Measurements from ENCODE around the gene ASTL. TPM values are rescaled to one million over a fixed set of nuclear protein-coding genes. Genes with fewer than 3 reads are reported as not detected.

Gene ASTL
- polyA plus RNA-seq, 1 experiment: not detected

DNA sequence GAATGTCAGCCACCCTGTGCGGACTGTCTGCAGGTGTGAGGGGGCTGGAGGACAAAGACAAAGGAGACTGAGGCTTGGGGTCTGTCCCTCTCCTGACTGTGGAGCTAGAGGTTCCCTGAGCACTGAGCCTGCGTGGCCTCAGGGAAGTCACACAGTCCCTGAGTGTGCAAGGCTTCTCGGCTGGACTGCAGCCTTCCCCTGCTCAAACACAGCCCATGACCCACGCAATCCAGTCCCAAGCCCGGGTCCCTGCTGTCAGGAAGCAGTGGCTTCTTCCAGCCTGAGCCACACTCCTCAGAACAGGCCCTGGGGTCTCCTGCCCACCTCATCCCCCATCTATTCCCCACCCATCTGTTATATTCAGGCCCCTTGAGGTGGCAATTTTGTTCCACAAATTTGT lies 2.7 kb downstream of the ASTL start:
- CTCF ChIA-PET: interaction anchor here (5.3 kb wide), 1 partner anchor 38 kb away, joined by 54 read pairs; no protein-coding TSS in a partner anchor
- POLR2A ChIA-PET: no interaction called here

DNA sequence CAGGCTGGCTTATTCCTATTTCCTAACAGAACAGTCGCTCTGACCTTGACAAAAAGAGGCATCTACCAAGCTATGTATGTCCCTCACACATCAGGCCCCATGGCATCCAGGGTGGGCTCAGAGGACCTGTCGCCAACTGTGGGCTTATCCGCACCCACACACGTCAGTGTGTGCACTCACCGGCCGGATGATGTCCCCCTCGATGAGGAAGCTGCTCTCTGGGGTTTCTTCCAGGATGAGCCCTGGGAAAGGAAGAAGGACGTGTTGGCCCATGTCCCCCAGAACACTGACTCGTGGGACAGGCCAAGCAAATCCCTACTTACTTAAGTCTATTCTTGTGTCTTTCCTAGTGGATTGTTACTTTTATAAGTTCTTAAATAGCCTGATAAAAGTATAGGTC lies 3.1 kb downstream of the ASTL start:
- peaks cover 34% of the 10 kb centered on the region for H3K27me3 ChIP-seq (ENCODE audit: control insufficient read depth, insufficient read depth, low read length)
- ChIA-PET CTCF (no interaction called here), POLR2A (no interaction called here)
- H3K4me3 ChIP-seq (ENCODE audit: low read depth, low read length): no peak overlapping the region
- H3K27ac ChIP-seq (ENCODE audit: low read depth, low read length): no peak overlapping the region
- TF ChIP-seq, protein P1, sequence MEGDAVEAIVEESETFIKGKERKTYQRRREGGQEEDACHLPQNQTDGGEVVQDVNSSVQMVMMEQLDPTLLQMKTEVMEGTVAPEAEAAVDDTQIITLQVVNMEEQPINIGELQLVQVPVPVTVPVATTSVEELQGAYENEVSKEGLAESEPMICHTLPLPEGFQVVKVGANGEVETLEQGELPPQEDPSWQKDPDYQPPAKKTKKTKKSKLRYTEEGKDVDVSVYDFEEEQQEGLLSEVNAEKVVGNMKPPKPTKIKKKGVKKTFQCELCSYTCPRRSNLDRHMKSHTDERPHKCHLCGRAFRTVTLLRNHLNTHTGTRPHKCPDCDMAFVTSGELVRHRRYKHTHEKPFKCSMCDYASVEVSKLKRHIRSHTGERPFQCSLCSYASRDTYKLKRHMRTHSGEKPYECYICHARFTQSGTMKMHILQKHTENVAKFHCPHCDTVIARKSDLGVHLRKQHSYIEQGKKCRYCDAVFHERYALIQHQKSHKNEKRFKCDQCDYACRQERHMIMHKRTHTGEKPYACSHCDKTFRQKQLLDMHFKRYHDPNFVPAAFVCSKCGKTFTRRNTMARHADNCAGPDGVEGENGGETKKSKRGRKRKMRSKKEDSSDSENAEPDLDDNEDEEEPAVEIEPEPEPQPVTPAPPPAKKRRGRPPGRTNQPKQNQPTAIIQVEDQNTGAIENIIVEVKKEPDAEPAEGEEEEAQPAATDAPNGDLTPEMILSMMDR (IDR thresholded peaks at IDR 0.05; ENCODE audit: low read depth, low read length): no peak
- DNase-seq (ENCODE audit: low read depth, low spot score): no peak
- no peaks in the 10 kb centered on the region; the same call in 1 of the 2 replicates for H3K9me3 ChIP-seq (ENCODE audit: control insufficient read depth, insufficient read depth, low read length)

More for the DNA sequence above, 2.7 kb downstream of the ASTL start:
- Histone ChIP-seq H3K9me3 (ENCODE audit: control insufficient read depth, insufficient read depth, low read length) (no peaks in the 10 kb centered on the region; the same call in 1 of the 2 replicates), H3K4me3 (ENCODE audit: low read depth, low read length) (no peak overlapping the region), H3K27me3 (ENCODE audit: control insufficient read depth, insufficient read depth, low read length) (peaks cover 29% of the 10 kb centered on the region), H3K27ac (ENCODE audit: low read depth, low read length) (no peak overlapping the region)
- no peak for DNase-seq (ENCODE audit: low read depth, low spot score)
- TF ChIP-seq, protein P1 (IDR thresholded peaks at IDR 0.05; ENCODE audit: low read depth, low read length): no peak

DNA sequence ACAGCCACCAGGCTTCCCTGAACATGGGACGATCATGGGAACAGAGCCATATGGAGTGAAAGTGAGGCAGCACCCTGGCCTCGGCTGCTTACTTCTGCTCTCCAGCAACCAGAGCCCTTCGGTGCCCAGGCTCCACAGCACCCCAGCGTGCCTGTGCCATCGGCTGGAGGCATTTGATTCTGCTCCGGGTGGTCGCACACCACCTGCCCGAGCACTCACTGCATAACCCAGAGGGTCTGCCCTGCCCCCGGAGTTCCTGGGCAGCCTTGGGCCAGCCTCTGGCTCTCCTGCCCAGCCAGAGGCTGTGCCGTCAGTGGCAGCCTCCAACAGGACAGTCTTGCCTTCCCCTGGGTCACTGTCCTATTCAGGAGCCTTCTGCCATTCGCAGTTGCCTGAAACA lies 3.9 kb downstream of the ASTL start:
- TF ChIP-seq, protein P1 (IDR thresholded peaks at IDR 0.05; ENCODE audit: low read depth, low read length): no peak
- Histone ChIP-seq H3K27me3 (ENCODE audit: control insufficient read depth, insufficient read depth, low read length) (peaks cover 37% of the 10 kb centered on the region), H3K9me3 (ENCODE audit: control insufficient read depth, insufficient read depth, low read length) (no peaks in the 10 kb centered on the region; the same call in 1 of the 2 replicates), H3K4me3 (ENCODE audit: low read depth, low read length) (no peak overlapping the region), H3K27ac (ENCODE audit: low read depth, low read length) (no peak overlapping the region)
- DNase-seq (ENCODE audit: low read depth, low spot score): no peak
- CTCF ChIA-PET: no interaction called here
- POLR2A ChIA-PET: no interaction called here

DNA sequence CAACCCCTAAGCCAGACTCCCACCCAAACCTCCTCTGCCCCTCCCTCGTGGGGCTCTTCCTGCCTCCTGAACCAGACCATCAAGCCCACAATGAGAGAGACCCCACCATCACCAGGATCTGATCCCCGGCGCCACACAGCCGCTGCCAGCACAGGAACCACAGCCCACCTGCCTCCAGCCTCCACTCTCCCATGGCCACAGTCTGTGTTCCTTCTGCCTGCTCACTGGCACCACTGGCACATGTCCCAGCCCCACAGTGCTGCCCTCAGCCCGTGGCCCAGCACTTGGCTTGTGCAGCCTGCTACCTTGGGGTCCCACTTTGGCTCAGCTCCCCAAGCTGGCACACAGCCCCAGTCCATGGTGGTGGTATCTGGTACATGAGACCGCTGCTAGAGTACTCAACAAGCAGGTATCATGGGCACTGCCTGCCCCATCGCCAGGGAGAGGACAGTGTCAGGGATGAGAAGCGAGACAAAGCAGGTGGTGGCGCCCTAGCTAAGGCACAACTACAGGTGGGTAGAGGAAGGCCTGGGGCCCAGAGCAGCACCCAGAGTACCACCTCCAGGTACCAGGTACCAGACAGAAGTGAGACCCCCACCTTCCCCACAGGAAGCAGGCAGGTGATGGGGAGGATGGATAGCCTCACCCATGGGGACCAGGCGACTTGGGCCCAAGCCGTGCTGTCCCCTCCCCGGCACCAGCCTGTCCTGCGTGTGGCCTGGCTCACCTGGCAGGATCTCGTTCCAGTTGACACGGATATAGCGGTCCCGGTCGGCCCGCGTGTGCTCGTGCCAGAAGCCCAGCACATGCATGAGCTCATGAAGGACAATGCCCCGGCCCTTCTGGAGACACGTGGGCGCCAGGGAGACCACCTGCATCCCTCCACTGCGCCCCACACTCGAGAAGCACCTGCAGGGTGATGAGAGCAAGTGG lies 6.2 kb downstream of the ASTL start:
- no peaks in the 10 kb centered on the region; the same call in 1 of the 2 replicates for H3K9me3 ChIP-seq (ENCODE audit: control insufficient read depth, insufficient read depth, low read length)
- POLR2A ChIA-PET: no interaction called here
- no peak for DNase-seq (ENCODE audit: low read depth, low spot score)
- H3K27ac ChIP-seq (ENCODE audit: low read depth, low read length): no peak overlapping the region
- H3K27me3 ChIP-seq (ENCODE audit: control insufficient read depth, insufficient read depth, low read length): peaks cover 41% of the 10 kb centered on the region
- no peak overlapping the region for H3K4me3 ChIP-seq (ENCODE audit: low read depth, low read length)
- CTCF ChIA-PET: interaction anchor here (0.6 to 1.8 kb wide), 2 partner anchors 42 to 53 kb away, joined by 4 to 5 read pairs; no protein-coding TSS in a partner anchor
- TF ChIP-seq, protein P1 (IDR thresholded peaks at IDR 0.05; ENCODE audit: low read depth, low read length): no peak
